Mucosa of rectum (tissue), 2 donors: ENCODE results near the gene NME3.

Experiments used
- H3K27ac ChIP-seq, 2 donors: one replicate each; pipeline ENCODE4 v1.7.0; 2013; ENCODE audit warnings: inconsistent platforms in 2 of 2, low read depth in 2 of 2, low read length in 2 of 2
- H3K27me3 ChIP-seq, 2 donors: one replicate each; pipeline ENCODE4 v1.7.0; 2013; ENCODE audit warnings: low read length in 2 of 2; ENCODE audit not compliant: control insufficient read depth in 2 of 2, insufficient read depth in 2 of 2
- H3K36me3 ChIP-seq, 2 donors: one replicate each; pipeline ENCODE4 v1.7.0; 2013; ENCODE audit warnings: low read length in 2 of 2; ENCODE audit not compliant: control insufficient read depth in 2 of 2, insufficient read depth in 2 of 2
- H3K4me1 ChIP-seq, 2 donors: one replicate each; pipeline ENCODE4 v1.7.0; 2013; ENCODE audit warnings: low read length in 2 of 2, mild to moderate bottlenecking in 1 of 2; ENCODE audit not compliant: control insufficient read depth in 2 of 2, insufficient read depth in 2 of 2
- H3K4me3 ChIP-seq, 2 donors: one replicate each; pipeline ENCODE4 v1.7.0; 2013; ENCODE audit warnings: low read length in 2 of 2
- H3K9ac ChIP-seq, 2 donors: one replicate each; pipeline ENCODE4 v1.7.0; 2013; ENCODE audit warnings: low read length in 2 of 2, low read depth in 1 of 2, mild to moderate bottlenecking in 1 of 2
- H3K9me3 ChIP-seq, 2 donors: one replicate each; pipeline ENCODE4 v1.7.0; 2013; ENCODE audit warnings: low read length in 2 of 2; ENCODE audit not compliant: control insufficient read depth in 2 of 2
- donor health status: healthy.
- donor health status: Normal muscosa, but diverticular disease.

The NME3 gene

DNA sequence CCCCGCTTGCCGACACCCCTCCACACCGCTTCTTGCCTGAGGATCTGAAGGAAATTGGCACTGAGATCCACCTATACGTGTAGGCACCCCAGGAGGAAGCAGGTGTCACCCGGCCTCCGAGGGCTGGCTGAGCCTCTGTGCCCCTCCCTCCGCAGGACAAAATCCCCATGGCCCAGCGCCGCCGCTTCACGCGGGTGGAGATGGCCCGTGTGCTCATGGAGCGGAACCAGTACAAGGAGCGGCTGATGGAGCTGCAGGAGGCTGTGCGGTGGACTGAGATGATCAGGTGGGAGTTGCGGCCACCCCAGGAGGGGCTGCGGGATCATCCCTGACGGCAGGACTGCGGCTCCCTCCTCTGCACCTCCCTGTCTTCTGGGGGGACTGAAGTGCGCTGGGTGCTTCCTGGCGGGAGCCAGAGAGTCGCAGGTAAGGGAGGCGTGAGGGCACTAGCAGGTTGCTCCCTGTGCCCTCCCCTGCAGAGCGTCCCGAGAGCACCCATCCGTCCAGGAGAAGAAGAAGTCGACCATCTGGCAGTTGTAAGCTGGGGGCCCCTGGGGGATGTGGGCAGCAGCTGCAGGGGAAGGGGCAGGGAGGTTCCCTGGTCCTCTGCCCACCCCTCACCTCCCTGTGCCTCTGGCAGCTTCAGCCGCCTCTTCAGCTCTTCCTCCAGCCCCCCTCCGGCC lies 9.0 kb downstream of the NME3 start:
- H3K9me3 ChIP-seq = no peaks in the 10 kb centered on the region
- peaks cover 36 to 46% of the 10 kb centered on the region in 2 donors for H3K36me3 ChIP-seq
- H3K9ac ChIP-seq = no peak overlapping the region
- peaks cover 12% of the 10 kb centered on the region in 2 donors for H3K4me1 ChIP-seq
- no peaks in the 10 kb centered on the region for H3K27me3 ChIP-seq
- no peak overlapping the region for H3K27ac ChIP-seq
- no peak overlapping the region for H3K4me3 ChIP-seq

- Histone ChIP-seq H3K36me3 (peaks cover 33 to 40% of the 10 kb centered on the region in 2 donors), H3K27me3 (no peaks in the 10 kb centered on the region), H3K9me3 (no peaks in the 10 kb centered on the region), H3K27ac (no peak overlapping the region), H3K9ac (no peak overlapping the region), H3K4me3 (no peak overlapping the region), H3K4me1 (peaks cover 13 to 14% of the 10 kb centered on the region in 2 donors)
Measured at GRCh38 chr16:1761751-1762150, 9.6 kb downstream of the NME3 start.

DNA sequence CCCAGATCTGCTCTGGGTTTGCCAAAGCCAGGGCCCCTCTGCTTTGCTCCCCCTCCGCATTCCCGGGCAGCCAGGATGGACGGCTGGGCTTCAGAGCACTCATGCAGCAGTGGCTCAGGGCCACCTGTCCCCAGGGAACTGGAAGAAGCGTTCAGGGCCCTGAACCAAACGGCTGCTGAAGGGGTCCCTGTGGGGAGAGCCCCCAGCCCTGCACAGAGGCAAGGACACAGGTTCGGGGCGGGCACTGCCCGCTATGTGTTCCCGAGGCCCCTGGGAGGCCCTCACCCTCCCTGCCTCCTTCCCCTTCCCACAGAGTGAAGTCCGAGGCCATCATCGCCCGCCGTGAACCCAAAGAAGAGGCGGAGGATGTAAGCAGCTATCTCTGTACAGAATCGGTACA lies 10.4 kb downstream of the NME3 start:
- Histone ChIP-seq H3K9me3 (no peaks in the 10 kb centered on the region), H3K9ac (no peak overlapping the region), H3K4me3 (no peak overlapping the region), H3K4me1 (peaks cover 13 to 15% of the 10 kb centered on the region in 2 donors), H3K27me3 (no peaks in the 10 kb centered on the region), H3K27ac (no peak overlapping the region), H3K36me3 (peaks cover 29 to 34% of the 10 kb centered on the region in 2 donors)

DNA sequence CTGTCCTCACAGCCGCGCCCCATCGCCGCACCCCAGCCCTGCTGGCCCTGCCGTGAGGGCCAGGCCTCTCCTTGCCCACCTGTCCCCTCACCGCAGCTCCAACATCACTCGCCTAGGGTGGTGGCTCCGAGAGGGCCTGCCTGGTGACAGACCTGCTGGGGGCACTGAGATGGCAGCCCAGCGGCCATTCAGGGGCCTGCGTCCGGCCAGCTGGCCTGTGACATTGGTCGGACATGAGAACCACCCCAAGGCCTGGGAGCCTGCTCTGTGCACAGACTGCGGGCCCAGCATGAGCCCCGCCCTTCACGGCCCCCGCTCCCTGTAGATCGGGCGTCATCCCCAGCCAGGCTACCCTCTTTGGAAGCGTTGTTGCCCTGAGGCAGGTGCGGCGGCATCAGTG lies 11.8 kb downstream of the NME3 start:
- no peaks in the 10 kb centered on the region for H3K9me3 ChIP-seq
- H3K4me1 ChIP-seq = peaks cover 13 to 15% of the 10 kb centered on the region in 2 donors
- H3K27ac ChIP-seq = no peak overlapping the region
- no peak overlapping the region for H3K4me3 ChIP-seq
- no peak overlapping the region for H3K9ac ChIP-seq
- no peaks in the 10 kb centered on the region for H3K27me3 ChIP-seq
- peaks cover 17 to 20% of the 10 kb centered on the region in 2 donors for H3K36me3 ChIP-seq

GRCh38 chr16:1758923-1759322 lies 12.4 kb downstream of the NME3 start:
- H3K27me3 ChIP-seq = no peaks in the 10 kb centered on the region
- H3K9ac ChIP-seq = no peak overlapping the region
- H3K4me1 ChIP-seq = peaks cover 13 to 15% of the 10 kb centered on the region in 2 donors
- H3K36me3 ChIP-seq = peaks cover 12 to 17% of the 10 kb centered on the region in 2 donors
- no peak overlapping the region for H3K4me3 ChIP-seq
- no peaks in the 10 kb centered on the region for H3K9me3 ChIP-seq
- H3K27ac ChIP-seq = no peak overlapping the region

- H3K4me1 ChIP-seq = peaks cover 13 to 15% of the 10 kb centered on the region in 2 donors
- H3K36me3 ChIP-seq = peaks cover 11 to 15% of the 10 kb centered on the region in 2 donors
- H3K27ac ChIP-seq = peak overlapping the region; percentile 81
- peak overlapping the region; percentile 15 to 34 for H3K4me3 ChIP-seq
- H3K9ac ChIP-seq = peak overlapping the region in 1 of 2 donors; percentile 62
- no peaks in the 10 kb centered on the region for H3K27me3 ChIP-seq
- no peaks in the 10 kb centered on the region for H3K9me3 ChIP-seq
Measured at GRCh38 chr16:1757714-1758461, 13.5 kb downstream of the NME3 start.

DNA sequence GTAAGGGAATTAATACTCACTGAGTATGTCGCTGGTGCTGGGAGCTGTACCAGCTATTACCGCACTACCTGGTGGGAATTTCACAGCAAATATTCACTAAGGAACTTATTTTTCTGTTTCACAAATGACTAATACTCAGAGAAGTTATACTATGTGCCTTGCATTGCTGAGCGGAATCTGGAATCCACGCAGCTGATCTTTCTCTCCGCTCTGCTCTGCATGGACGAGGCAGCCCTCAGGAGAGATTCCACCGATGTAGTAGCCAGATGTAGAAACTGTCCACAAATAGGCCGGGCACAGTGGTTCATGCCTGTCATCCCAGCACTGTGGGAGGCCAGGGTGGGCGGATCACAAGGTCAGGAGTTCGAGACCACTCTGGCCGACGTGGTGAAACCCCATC lies 17.1 kb downstream of the NME3 start:
- H3K27ac ChIP-seq = no peak overlapping the region
- peaks cover 17 to 23% of the 10 kb centered on the region in 2 donors for H3K36me3 ChIP-seq

DNA sequence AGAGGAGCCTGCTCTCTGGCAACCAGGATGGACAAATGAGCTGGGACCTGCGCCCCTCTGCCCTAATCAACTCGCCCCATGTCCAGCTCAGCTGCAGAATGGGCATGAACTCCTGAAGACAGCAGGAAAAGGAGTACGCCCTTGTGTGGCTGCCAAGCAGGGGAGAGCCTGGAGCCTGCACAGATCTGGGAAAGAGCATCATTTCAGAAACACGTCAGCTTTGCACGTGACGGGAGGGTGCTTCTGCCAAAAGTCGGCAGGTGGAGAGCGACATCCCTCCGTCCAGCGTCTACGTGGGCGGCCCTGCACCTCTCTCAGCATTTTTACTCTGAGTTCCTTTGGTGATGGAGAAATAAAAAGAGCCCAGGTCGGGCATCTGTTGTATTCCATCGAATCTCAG lies 18.5 kb downstream of the NME3 start:
- Histone ChIP-seq H3K36me3 (peaks cover 31 to 35% of the 10 kb centered on the region in 2 donors), H3K27ac (no peak overlapping the region), H3K4me3 (no peak overlapping the region), H3K4me1 (peaks cover 7 to 8% of the 10 kb centered on the region in 2 donors), H3K9ac (no peak overlapping the region), H3K9me3 (no peaks in the 10 kb centered on the region), H3K27me3 (no peaks in the 10 kb centered on the region)

More for the DNA sequence above, 17.1 kb downstream of the NME3 start:
- H3K9ac ChIP-seq = no peak overlapping the region
- H3K27me3 ChIP-seq = no peaks in the 10 kb centered on the region
- H3K4me1 ChIP-seq = peaks cover 13 to 15% of the 10 kb centered on the region in 2 donors
- no peak overlapping the region for H3K4me3 ChIP-seq
- H3K9me3 ChIP-seq = no peaks in the 10 kb centered on the region

- H3K4me3 ChIP-seq = no peak overlapping the region
- H3K9ac ChIP-seq = no peak overlapping the region
- H3K4me1 ChIP-seq = peaks cover 0 to 3% of the 10 kb centered on the region in 2 donors
- H3K27me3 ChIP-seq = no peaks in the 10 kb centered on the region
- no peak overlapping the region for H3K27ac ChIP-seq
- H3K36me3 ChIP-seq = peaks cover 39 to 42% of the 10 kb centered on the region in 2 donors
- no peaks in the 10 kb centered on the region for H3K9me3 ChIP-seq
Measured at GRCh38 chr16:1751946-1752345, 19.4 kb downstream of the NME3 start.
